Mucosa of descending colon (tissue), 3 donors: ENCODE results near the gene RAD23B. TPM values are rescaled to one million over a fixed set of nuclear protein-coding genes. Genes with fewer than 3 reads are reported as not detected.
A peak's percentile ranks its signal among the peaks of the same experiment; 100 is the strongest.

Experiments used
- ATAC-seq: fragments of 200-7000 bp; cut with Tn5 transposase; one replicate; pipeline ENCODE4 v1.9.1; 2020; ENCODE audit warnings: mild to moderate bottlenecking, moderate library complexity
- DNase-seq, 3 donors: peaks; one replicate each; pipeline ENCODE4 v3.0.0-alpha.2; 2020
- H3K36me3 ChIP-seq: fragments of 200-600 bp; one replicate; pipeline ENCODE4 v1.8.0; 2021; ENCODE audit warnings: low read depth, mild to moderate bottlenecking
- H3K4me1 ChIP-seq: fragments of 200-600 bp; one replicate; pipeline ENCODE4 v1.8.0; 2021; ENCODE audit warnings: low read depth, mild to moderate bottlenecking
- H3K4me3 ChIP-seq: fragments of 200-600 bp; one replicate; pipeline ENCODE4 v1.8.0; 2021; ENCODE audit warnings: mild to moderate bottlenecking
- H3K9me3 ChIP-seq: fragments of 200-600 bp; one replicate; pipeline ENCODE4 v1.8.0; 2021; ENCODE audit warnings: mild to moderate bottlenecking
- CTCF ChIP-seq: fragments of 200-600 bp; IDR thresholded peaks from one replicate; pipeline ENCODE4 v1.8.0; 2022; ENCODE audit warnings: antibody characterized with exemption, mild to moderate bottlenecking
- intact Hi-C, 2 donors: fragments of 100-400 bp; cut with DNase I in 1 of 2; cut with micrococcal nuclease in 1 of 2; formaldehyde crosslinking; loops; one replicate each; pipeline versions ENCODE4 v1.11.0 to v1.11.1; 2022; cut with DNase I, micrococcal nuclease
- total RNA-seq, 3 donors: library from RNA; stranded (reverse); fragmentation: NEBNext Ultra II Directional in 2 of 3; extraction: Animal tissue kit (Norgen Biotek cat#: 25700) in 2 of 3; gene quantifications; one replicate each; pipeline versions ENCODE4 v1.2.1 to v1.2.4, GENCODE V29; 2021 to 2023
- donor health status: DM: no; HTN: no; CAD: no; lungs with moderate emphysema.
- donor health status: DM: no; HTN: no; CAD: no.
- donor health status: DM: no; HTN: yes; CAD: no.

The RAD23B gene
- total RNA-seq, 3 donors from 2014 or later, result 83.0 to 95.6 (median 93.7) TPM

- Histone ChIP-seq H3K4me1 (no peaks in the 10 kb centered on the region), H3K36me3 (no peaks in the 10 kb centered on the region), H3K4me3 (no peak overlapping the region), H3K9me3 (no peaks in the 10 kb centered on the region)
- DNase-seq, result no peak
- no peak for TF ChIP-seq CTCF
- intact Hi-C loops, result no loop called here
- ATAC-seq, result peak; percentile 50
These were observed 26.2 kb downstream of the RAD23B start for GRCh38 chr9:107309271-107309670.

- no peak overlapping the region for H3K4me3 ChIP-seq
- no peaks in the 10 kb centered on the region for H3K4me1 ChIP-seq
- peak; percentile 30 for ATAC-seq
- intact Hi-C loops, result no loop called here
- H3K36me3 ChIP-seq, result no peaks in the 10 kb centered on the region
- no peak for TF ChIP-seq CTCF
- no peak for DNase-seq
- no peaks in the 10 kb centered on the region for H3K9me3 ChIP-seq
These were observed 29.4 kb downstream of the RAD23B start for GRCh38 chr9:107312376-107313050.

DNA sequence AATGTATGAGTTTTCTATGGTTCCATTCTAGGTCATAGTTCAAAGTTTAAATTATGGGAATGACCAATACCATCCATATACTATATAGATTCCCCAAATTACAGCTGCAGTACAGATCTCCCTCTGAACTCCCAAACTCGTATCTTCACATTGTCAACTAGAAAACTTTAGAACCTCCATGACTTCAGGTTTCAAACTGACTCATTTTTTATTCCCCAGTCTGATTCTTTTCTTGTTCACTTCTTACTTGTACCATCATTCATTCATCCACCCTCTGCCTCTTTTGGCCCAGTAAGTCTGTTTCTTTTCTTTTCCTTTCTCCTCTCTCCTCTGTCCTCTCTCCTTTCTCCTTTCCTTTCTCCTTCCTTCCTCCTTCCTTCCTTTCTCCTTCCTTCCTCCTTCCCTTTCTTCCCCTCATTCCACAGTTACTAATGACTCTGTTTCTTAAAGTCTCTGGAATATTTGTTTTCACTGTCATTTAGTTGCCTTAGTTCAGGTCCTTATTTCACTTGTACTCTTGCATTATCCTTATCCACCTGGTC lies 30.5 kb downstream of the RAD23B start:
- H3K9me3 ChIP-seq, result no peaks in the 10 kb centered on the region
- H3K4me1 ChIP-seq, result no peaks in the 10 kb centered on the region
- H3K36me3 ChIP-seq, result no peaks in the 10 kb centered on the region
- no peak overlapping the region for H3K4me3 ChIP-seq
- intact Hi-C loops, result no loop called here
- ATAC-seq (no peak), DNase-seq (no peak)
- TF ChIP-seq CTCF, result no peak

DNA sequence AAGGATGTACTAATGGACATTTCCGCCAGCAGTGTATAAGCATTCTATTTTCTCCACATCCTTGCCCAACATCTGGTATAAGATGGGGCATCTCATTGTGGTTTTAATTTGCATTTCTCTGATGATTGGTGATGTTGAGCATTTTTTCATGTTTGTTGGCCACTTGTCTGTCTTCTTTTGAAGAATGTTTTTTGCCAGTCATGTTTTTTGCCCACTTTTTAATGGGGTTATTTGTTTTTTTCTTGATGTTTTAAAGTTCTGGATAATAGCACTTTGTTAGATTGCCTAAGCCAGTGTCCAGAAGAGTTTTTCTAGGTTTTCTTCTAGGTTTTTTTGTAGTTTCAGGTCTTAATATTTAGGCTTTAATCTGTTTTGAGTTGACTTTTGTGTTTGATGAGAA lies 31.7 kb downstream of the RAD23B start:
- Histone ChIP-seq H3K4me1 (no peaks in the 10 kb centered on the region), H3K4me3 (no peak overlapping the region)
- no peak for DNase-seq

GRCh38 chr9:107316795-107317661 lies 33.9 kb downstream of the RAD23B start:
- Histone ChIP-seq H3K4me3 (no peak overlapping the region), H3K4me1 (no peaks in the 10 kb centered on the region), H3K36me3 (no peaks in the 10 kb centered on the region), H3K9me3 (no peaks in the 10 kb centered on the region)
- DNase-seq, result no peak
- TF ChIP-seq CTCF, result no peak
- no peak for ATAC-seq
- intact Hi-C loops, result no loop called here

More for the DNA sequence above, 31.7 kb downstream of the RAD23B start:
- no peak for TF ChIP-seq CTCF
- no peaks in the 10 kb centered on the region for H3K36me3 ChIP-seq
- no peaks in the 10 kb centered on the region for H3K9me3 ChIP-seq
- intact Hi-C loops, result no loop called here
- no peak for ATAC-seq
